ENCODE data around the gene GTF3C1.
"Not testable (repeated sequence)": the region's sequence is repeated elsewhere in the genome, so short reads cannot be mapped to it uniquely, and the experiment has no call there.

Gene GTF3C1

GRCh38 chr16:27462846-27463682, 86.6 kb downstream of the GTF3C1 start:
- DNase-seq (ENCODE audit: low spot score): no peak

GRCh38 chr16:27462200-27462845, 87.4 kb downstream of the GTF3C1 start:
- DNase-seq (ENCODE audit: low spot score): no peak

GRCh38 chr16:27461483-27462171, 88.1 kb downstream of the GTF3C1 start:
- DNase-seq (ENCODE audit: low spot score): no peak

- DNase-seq (ENCODE audit: low spot score): no peak
These were observed 88.8 kb downstream of the GTF3C1 start for GRCh38 chr16:27460663-27461482.

GRCh38 chr16:27460213-27460612, 89.5 kb downstream of the GTF3C1 start:
- no peak for DNase-seq (ENCODE audit: low spot score)

- no peak for DNase-seq (ENCODE audit: low spot score)
These were observed 90.6 kb downstream of the GTF3C1 start for GRCh38 chr16:27458987-27459688.

- DNase-seq (ENCODE audit: low spot score): no peak
These were observed 91.5 kb downstream of the GTF3C1 start for GRCh38 chr16:27458258-27458657.

GRCh38 chr16:27457605-27457900, 92.2 kb downstream of the GTF3C1 start:
- DNase-seq (ENCODE audit: low spot score): not testable (repeated sequence)

- DNase-seq (ENCODE audit: low spot score): no peak
These were observed 94.0 kb downstream of the GTF3C1 start for GRCh38 chr16:27455700-27456099.

GRCh38 chr16:27453494-27453825, 96.3 kb downstream of the GTF3C1 start:
- no peak for DNase-seq (ENCODE audit: low spot score)

GRCh38 chr16:27452569-27453493, 96.9 kb downstream of the GTF3C1 start:
- no peak for DNase-seq (ENCODE audit: low spot score)

GRCh38 chr16:27450196-27450549, 99.5 kb downstream of the GTF3C1 start:
- no peak for DNase-seq (ENCODE audit: low spot score)

GRCh38 chr16:27449434-27450195, 100.1 kb downstream of the GTF3C1 start:
- DNase-seq (ENCODE audit: low spot score): no peak

GRCh38 chr16:27448532-27449433, 100.9 kb downstream of the GTF3C1 start:
- no peak for DNase-seq (ENCODE audit: low spot score)

- DNase-seq (ENCODE audit: low spot score): no peak
These were observed 102.4 kb downstream of the GTF3C1 start for GRCh38 chr16:27447301-27447700.

GRCh38 chr16:27446721-27447120, 103.0 kb downstream of the GTF3C1 start:
- DNase-seq (ENCODE audit: low spot score): no peak

GRCh38 chr16:27445502-27446175, 104.1 kb downstream of the GTF3C1 start:
- DNase-seq (ENCODE audit: low spot score): no peak

GRCh38 chr16:27444470-27444869, 105.2 kb downstream of the GTF3C1 start:
- no peak for DNase-seq (ENCODE audit: low spot score)
